Stimulated activated CD4-positive, alpha-beta T cell treated with anti-CD3 and anti-CD28 coated beads, Interleukin-4, amount 100 ng/mL, for 1 hour (primary cell): Measurements from ENCODE around the gene CDK4.

Source experiments
- DNase-seq: peaks from one replicate; pipeline ENCODE4 v3.0.0-alpha.2; 2020

Gene CDK4

GRCh38 chr12:57755194-57755453 lies 3.0 kb upstream of the CDK4 start:
- DNase-seq, result no peak

GRCh38 chr12:57754411-57755193 lies 2.5 kb upstream of the CDK4 start, which contains the start of gene MARCHF9:
TSS of gene MARCHF9 (plus strand) at chr12:57755103. CDS start at chr12:57755529, 426 bp downstream.
- peak; percentile 83 for DNase-seq

GRCh38 chr12:57753756-57754337 lies 1.7 kb upstream of the CDK4 start:
- no peak for DNase-seq

- DNase-seq, result no peak
Observed at GRCh38 chr12:57752668-57753000, 524 bp upstream of the CDK4 start.

GRCh38 chr12:57751432-57751787 lies 700 bp downstream of the CDK4 start:
- no peak for DNase-seq

GRCh38 chr12:57750561-57751431 lies 1.3 kb downstream of the CDK4 start:
- no peak for DNase-seq

GRCh38 chr12:57749061-57749460 lies 3.0 kb downstream of the CDK4 start:
- DNase-seq, result no peak

- no peak for DNase-seq
Observed at GRCh38 chr12:57746025-57746424, 6.1 kb downstream of the CDK4 start.

- DNase-seq, result no peak
Observed at GRCh38 chr12:57745485-57745881, 6.6 kb downstream of the CDK4 start.

GRCh38 chr12:57744777-57745484 lies 7.2 kb downstream of the CDK4 start, which contains the start of gene TSPAN31:
TSS of gene TSPAN31 (plus strand) at chr12:57745039. CDS start at chr12:57745155, 116 bp downstream.
- DNase-seq, result peak; percentile 94

GRCh38 chr12:57744194-57744776 lies 7.8 kb downstream of the CDK4 start:
- peak; percentile 71 for DNase-seq

- no peak for DNase-seq
Observed at GRCh38 chr12:57743769-57744168, 8.3 kb downstream of the CDK4 start.

- peak; percentile 70 for DNase-seq
Observed at GRCh38 chr12:57741844-57742738, 10.0 kb downstream of the CDK4 start.

GRCh38 chr12:57741413-57741789 lies 10.7 kb downstream of the CDK4 start:
- no peak for DNase-seq

- DNase-seq, result peak; percentile 61
Observed at GRCh38 chr12:57740656-57741412, 11.3 kb downstream of the CDK4 start.

- DNase-seq, result no peak
Observed at GRCh38 chr12:57739914-57740538, 12.1 kb downstream of the CDK4 start.

GRCh38 chr12:57739387-57739786 lies 12.7 kb downstream of the CDK4 start:
- DNase-seq, result no peak

GRCh38 chr12:57738661-57739237 lies 13.4 kb downstream of the CDK4 start, which contains the start of gene AGAP2:
TSS of gene AGAP2 (minus strand) at chr12:57738742. CDS start at chr12:57738246, 496 bp downstream.
- DNase-seq, result no peak

- no peak for DNase-seq
Observed at GRCh38 chr12:57737467-57738460, 14.3 kb downstream of the CDK4 start.
